TTC549 (cell line): ENCODE results near the gene CABP5.
"Not testable (repeated sequence)": the region's sequence is repeated elsewhere in the genome, so short reads cannot be mapped to it uniquely, and the experiment has no call there.

ENCODE experiments used
- FAIRE-seq: peaks from 2 replicates; lab custom pipeline; 2012; peaks lifted over from hg19 to GRCh38; lab: Jason Lieb, UNC

CABP5 gene

DNA sequence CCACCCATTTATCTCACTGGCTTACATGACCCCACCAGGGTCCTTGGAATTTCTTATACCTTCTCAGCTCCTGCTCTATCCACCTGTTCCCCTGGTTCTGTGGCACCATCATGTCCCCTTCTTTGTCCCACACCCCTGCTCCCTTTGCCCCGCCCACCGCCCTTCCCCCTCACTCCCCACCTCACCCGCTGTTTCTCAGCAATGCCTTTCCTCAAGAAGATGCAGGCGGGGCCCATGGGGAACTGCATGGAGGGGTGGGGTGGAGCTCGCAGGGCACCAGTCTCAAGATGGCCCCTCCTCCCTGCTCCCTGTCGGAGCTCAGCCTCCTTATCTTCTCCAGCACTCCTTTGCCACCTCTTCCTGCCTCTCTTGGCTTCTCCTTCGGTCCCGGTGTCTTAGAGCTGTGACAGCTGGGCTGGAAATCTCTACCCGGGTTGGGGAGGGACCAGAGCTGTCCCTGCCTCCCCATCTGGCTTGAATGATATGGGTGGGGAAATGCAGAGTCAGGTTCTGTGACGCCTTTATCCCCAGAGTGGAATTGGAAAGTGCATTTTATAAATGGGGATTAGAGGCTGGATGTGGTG is at the start of gene CABP5:
TSS of gene CABP5 (minus strand) at position 405 of the 584 bp plus-strand sequence. CDS start at position 248, 157 bp downstream.
- no peak for FAIRE-seq

DNA sequence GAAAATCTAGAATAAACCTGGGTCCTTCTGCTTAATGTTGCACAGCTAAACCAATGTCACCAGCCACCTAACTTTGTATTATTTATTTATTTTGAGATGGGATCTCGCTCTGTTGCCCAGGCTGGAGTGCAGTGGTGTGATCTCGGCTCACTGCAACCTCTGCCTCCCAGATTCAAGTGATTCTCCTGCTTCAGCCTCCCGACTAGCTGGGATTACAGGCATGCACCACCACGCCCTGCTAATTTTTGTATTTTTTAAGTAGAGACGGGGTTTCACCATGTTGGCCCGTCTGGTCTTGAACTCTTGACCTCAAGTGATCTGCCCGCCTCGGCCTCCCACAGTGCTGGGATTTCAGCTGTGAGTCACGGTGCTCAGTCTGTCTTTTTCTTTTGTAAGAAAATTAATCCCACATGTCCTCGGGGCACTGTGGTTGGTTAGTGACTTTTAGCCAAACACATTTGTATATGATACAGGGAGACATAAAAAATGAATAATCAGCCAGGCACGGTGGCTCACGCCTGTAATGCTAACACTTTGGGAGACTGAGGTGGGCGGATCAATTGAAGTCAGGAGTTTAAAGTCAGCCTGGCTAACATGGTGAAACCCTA is 47.3 kb upstream of the CABP5 start:
- not testable (repeated sequence) for FAIRE-seq

DNA sequence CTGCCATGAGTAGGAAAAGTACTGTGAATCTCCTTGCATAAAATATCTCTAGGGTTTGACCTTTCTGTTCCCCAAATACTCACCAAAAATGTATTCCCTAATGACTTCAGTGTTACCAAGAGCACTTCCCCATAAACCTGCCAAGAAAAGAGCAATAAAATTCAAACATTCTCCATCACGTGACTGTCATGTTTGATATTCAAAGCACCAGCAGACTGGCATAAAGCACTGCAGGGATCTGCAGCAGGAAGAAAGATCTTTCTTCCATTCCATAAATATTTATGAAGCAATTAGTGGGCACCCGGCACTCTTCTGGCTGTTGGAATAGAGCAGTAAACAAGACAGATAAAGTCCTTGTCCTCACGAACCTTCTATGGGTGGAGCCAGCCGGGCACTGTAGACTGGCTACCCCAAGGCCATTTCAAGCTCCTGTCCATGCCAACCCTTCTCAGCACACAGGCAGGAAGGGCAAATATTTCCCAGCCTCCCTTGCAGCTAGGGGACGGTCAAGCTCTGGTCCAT is 46.5 kb upstream of the CABP5 start:
- FAIRE-seq: no peak

DNA sequence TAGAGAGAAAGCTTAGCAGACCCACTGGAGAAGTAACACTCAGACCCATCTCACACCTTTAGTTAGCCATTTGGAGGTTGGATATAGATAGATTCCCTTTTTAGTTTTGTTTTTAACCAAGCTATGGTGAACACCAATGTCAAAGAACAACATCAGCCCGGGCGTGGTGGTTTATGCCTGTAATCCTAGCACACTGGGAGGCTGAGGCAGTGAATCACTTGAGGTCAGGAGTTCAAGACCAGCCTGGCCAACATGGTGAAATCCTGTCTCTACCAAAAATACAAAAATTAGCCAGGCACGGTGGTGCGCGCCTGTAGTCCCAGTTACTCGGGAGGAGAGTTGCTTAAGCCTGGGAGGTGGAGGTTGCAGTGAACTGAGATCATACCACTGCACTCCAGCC is 45.1 kb upstream of the CABP5 start:
- FAIRE-seq: not testable (repeated sequence)

DNA sequence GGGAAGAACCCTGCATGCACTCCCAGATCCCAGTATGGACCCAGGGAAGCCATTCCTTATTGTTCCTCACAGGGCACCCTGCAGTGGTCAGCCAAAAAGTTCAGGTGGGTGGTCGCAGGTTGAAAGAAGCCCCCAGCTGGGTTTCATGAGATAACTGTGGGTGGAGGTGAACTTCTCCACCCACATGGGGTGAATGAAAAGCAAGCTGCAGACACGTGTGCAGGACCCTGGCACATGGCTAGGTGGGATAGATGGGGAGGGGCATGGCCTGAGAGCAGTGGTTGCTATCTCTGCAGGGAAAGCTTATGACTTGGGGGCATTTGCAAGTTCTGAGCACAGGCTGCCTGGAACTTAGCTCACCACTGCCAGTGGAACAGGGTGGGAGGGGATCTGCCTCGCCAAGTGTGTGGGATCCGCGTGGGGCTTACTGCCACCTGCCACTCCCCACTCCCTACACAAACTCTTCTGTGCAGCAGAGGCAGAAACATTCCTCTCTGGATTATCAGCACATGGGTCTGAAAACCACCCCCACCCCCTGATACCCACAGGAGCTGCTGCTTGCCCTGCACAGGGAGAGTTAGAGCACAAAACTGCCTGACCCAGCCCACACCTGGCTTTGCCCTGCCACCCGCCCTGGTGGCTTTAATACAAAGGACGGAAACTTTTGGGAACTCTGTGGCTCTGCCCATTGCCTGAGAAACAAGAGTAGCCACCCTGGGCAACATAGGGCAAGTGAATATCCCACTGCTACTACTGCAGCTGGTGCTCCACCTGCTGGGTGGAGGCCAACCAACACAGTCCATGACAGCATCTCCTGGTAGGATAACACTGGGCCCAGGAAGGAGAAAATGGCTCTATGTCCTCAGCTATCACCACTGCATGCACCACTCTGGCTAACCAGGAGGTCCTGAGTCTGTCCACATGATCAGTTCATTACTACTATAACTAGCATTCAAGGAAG is 42.3 kb upstream of the CABP5 start:
- FAIRE-seq: no peak

DNA sequence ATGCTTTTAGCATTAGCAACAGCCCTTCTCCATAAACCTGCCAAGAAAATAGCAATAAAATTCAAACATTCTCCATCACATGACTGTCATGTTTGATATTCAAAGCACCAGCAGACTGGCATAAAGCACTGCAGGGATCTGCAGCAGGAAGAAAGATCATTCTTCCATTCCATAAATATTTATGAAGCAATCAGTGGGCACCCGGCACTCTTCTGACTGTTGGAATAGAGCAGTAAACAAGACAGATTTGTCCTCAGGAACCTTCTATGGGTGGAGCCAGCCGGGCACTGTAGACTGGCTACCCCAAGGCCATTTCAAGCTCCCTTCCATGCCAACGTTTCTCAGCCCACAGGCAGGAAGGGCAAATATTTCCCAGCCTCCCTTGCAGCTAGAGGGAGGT is 41.2 kb upstream of the CABP5 start:
- no peak for FAIRE-seq

DNA sequence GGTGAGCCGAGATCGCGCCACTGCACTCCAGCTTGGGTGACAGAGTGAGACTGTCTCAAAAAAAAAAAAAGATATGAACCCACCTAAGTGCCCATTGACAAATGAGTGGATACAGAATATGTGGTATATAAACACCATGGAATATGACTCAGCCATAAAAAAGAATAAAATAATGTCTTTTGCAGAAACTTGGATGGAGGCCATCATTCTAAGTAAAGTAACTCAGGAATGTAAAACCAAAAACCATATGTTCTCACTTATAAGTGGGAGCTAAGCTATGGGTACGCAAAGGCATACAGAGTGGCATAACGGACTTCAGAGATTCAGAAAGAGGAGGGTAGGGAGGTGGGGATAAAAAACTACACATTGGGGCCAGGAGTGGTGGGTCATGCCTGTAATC is 37.2 kb upstream of the CABP5 start:
- FAIRE-seq: no peak

DNA sequence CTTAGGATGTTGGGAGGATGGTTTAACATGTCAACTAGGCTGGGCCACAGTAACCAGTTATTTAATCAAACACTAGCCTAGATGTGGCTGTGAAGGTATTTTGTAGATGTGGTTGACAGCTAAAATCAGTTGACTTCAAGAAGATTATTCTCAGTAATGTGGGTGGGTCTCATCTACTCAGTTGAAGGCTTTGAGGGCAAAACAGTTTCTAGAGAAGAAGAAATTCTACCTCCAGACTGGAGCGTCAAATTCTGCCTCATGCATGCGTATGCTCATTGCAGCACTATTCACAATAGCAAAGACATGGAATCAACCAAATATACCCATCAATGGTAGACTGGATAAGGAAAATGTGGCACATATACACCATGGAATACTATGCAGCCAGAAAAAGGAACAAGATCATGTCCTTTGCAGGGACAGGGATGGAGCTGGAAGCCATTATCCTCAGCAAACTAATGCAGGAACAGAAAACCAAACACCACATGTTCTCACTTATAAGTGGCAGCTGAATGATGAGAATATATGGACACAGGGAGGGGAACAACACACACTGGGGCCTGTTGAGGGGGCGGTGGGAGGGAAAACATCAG is 26.4 kb upstream of the CABP5 start:
- not testable (repeated sequence) for FAIRE-seq

DNA sequence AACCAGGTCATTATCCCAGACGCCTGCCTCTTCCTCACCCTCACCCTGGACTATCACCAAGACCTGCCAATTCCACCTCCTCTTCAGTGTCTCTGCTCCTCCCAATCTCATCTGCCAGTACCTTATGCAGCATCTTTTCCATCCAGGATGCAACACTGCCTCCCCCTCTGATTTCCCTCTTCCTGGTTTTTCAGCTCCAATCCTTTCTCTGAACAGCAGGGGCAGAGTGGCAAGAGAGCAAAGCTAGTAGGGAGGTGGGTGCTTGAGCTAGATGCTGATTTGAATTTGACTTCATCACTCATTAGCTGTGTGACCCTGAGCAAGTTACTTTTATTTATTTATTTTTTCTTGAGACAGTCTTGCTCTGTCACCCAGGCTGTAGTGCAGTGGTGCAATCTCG is 25.6 kb upstream of the CABP5 start:
- no peak for FAIRE-seq

DNA sequence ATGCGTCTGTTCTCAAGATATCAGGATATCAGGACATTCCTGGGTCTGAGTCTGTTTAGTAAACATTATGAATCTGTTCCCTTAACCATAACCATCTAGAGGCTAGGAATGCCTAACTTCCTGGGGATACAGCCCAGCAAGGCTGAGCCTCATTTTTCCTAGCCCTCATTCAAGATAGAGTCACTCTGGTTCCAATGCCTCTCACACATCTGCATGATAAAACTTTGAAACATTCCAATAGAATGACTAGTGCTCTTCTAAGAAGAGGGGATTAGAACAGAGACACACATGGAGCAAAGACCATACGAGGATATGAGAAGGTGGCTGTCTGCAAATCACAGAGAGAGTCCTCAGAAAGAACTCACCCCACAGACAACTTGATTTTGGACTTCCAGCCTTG is 20.6 kb upstream of the CABP5 start:
- no peak for FAIRE-seq

DNA sequence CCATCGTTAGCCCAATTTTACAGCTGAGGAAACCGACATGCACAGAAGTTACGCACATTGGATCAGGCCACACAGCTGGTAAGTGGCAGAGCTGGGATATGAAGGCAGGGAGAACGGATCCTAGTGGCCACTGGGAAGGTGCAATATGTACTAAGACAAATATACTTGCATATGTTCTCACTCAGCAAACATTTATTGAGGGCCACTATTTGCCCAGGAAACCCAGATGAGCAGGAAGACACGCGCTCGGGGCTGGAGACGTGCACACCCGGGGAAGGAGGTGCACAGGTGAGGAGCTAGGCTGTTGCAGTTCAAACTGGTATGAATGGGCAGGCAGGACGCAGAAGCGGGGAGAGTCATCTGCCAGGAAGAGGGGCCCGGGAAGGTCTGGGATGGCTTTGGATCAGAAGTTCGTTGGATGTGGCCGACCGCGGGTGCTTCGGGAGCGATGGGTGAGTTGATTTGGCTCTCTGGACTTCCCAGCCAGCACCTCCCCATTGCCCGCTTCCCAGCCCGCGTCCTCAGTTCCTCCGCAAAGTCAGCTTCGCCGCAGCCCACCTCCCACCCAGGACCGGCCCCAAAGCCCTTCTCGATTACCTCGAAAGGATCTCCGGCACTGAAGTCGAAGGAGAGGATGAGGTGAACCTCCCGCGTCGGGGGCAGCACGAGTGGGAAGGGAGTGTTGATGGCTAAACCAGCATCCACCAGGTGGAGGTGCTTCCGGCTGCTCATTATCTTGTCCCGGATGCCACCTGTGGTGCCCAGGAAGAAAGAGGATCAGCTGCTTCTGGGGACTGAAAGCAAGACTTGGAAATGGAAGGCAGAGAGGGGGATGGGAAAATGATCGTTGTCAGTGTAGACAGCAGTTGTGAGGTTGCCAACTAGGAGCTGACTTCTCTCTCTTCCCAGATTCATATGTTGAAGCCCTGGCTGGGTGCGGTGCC is 17.8 kb upstream of the CABP5 start:
- no peak for FAIRE-seq

DNA sequence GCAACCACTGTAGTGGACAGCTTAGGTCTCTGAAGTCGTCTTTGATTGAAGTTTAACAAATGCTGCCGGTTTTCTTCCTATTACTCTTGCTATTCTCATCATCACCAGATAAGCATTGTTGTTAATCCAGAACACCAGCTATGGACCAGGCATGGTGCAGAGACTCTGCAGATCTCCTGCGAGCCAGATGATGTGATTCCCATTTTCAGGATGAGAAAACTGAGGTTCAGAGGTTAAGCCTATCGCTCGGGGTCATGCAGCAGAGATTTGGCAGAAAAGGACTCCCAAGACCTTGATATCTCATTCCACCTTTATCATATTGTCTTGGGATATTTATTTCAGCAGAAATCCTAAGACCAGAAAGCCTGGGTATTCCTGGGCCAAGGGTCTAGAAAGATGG is 16.5 kb upstream of the CABP5 start:
- no peak for FAIRE-seq

DNA sequence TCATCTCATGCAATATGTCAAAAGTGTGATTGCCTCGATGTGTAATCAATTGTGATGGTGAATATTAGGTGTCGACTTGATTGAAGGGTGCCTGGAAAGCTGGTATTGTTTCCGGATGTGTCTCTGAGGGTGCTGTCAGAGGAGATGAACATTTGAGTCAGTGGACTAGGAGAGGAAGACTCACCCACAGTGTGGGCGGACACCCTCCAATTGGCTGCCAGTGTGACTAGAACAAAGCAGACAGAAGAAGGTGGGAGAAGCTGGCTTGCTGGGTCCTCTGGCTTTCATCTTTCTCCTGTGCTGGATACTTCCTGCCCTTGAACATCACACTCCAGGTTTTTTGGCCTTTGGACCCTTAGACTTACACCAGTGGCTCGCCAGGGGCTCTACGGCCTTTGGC is 15.5 kb upstream of the CABP5 start:
- FAIRE-seq: no peak

DNA sequence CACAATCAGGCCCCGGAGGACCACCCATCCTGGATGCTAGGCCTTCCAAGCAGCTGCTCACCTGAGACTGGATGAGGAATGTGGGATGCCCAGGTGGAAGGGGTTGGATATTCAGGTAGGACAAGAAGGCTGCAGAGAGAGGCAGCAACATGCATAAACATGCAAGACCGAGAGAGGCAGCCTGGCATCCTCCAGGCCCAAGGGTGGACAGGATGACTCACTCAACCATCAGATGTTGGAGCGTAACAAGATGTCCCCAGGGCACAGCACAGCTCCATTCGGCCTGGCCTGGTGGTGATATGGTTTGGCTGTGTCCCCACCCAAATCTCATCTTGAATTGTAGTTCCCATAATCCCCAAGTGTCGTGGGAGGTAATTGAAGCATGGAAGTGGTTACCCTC is 10.0 kb upstream of the CABP5 start:
- FAIRE-seq: no peak

DNA sequence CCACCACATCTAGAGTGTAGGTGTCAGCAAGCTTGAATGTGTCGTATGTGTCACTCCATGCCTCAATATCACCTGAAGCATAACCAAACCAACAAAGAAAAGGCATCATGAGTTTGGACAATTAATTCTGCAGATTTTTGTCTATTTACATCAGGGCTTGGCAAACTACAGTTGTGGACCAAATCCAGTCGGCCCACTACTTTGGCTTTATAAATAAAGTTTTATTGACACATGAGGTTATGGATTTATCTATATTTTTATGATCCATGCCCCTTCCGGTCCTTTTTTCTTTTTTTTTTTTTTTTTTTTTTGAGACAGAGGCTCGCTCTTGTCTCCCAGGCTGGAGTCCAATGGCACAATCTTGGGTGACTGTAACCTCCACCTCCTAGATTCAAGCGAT is 9.2 kb upstream of the CABP5 start:
- FAIRE-seq: no peak

DNA sequence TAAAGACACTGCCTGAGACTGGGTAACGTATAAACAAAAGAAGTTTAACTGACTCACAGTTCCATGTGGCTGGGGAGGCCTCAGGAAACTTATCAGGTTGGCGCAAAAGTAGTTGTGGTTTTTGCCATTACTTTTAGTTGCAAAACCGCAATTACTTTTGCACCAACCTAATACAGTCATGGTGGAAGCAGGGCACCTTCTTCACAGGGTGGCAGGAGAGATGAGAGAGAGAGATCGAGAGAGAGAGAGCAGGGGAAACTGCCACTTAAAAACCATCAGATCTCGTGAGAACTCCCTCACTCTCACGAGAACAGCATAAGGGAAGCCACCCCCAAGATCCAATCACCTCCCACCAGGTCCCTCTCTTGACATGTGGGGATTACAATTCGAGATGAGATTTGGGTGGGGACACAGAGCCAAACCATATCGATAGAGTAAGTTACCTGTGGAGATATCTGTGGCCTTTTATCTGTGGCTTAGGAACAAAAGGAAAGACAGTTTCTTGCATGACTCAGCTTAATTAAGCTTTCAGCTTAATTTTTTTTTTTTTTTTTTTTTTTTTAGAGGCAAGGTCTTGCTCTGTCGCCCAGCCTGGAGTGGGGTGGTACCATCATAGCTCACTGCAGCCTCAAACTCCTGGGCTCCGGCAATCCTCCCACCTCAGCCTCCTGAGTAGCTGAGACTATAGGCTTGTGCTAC is 7.6 kb upstream of the CABP5 start:
- no peak for FAIRE-seq

DNA sequence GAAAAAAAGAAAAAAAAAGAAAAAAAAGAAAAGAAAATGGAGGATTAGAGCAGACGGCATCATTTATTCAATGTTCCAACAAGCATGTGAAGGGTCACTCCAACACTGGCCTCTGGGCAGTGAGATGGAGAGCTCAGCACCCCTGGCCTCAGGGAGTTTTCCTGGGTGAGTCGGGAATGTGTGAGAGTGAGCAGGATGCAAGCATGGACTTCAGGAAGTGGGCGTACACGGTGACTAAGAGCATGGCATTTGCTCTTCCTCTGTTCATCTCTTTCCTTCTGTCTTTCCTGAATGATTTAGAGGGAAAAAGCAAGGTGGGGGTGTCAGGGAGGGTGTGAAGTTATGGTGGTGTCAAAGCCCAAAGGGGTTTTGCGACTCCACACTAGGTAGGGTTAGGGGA is 682 bp upstream of the CABP5 start:
- no peak for FAIRE-seq

DNA sequence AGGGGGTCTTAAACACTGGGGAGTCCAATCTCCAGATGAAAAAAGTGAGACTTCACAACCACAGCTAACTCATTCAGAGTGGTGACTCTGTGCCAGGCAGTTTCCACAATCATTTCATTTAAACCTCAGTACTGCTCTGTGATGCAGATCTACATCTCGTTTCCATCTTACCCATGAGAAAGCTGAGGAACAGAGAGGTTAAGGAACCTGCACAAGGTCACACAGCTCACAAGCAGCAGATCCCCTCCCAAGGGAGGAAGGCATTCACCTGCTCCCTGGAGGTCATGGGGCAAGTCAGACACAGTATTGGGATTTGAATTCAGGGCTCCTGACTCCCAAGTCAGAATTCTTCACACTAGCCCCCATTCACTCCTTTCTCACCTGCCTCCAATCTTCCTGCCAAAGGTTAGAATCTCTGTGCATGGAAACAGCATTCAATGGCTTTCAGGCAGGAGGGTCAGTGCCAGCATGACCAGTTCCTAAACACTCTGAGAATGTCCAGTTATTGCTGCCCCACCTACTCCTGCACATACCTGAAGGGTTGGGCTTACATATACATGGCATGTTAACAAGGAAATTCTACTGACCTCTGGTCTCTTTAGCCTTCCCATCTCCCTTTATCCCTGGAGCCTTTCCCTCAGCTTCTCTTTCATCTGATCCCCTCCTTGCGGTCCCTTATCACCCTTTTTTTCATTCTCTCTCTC is 1.9 kb downstream of the CABP5 start:
- FAIRE-seq: no peak

DNA sequence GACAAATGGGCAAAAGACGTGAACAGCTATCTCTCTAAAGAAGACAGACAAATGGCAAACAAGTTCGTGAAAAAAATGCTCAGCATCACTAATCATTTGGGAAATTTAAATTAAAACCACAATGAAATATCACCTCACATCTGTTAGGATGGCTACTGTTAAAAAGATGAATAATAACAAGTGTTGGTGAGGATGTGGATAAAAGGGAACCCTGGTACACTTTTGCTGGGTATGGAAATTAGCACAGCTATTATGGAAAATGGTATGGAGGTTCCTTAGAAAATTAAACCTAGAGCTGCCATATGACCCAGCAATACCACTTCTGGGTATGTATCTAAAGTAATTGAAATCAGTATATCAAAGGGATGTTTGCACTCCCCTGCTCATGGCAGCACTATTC is 7.1 kb downstream of the CABP5 start:
- no peak for FAIRE-seq

DNA sequence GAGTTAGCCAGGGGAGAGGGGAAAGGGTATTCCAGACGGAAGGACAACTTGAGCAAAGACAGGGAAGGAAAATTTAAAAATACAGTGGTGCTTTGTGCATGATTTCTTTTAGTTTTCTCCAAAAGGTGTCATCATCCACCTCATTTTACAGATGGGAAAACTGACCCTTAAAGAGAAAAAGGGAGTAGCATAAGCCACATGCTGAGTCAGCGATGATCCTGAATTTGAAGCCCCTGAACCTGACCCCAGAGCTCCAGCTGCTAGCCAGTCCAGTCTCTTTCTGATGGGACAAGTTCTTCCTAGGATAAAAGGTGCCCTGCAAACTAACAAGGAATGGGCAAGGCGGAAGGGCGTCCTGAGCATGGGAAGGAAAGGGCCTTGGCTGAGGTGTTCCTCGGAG is 10.3 kb downstream of the CABP5 start:
- FAIRE-seq: no peak
